K562 (cell line): ENCODE measurements around the gene ADGRB3. TPM values are rescaled to one million over a fixed set of nuclear protein-coding genes. Genes with fewer than 3 reads are reported as not detected.

Experiments
- ATAC-seq: fragments of 200-7000 bp; cut with Tn5 transposase; 3 replicates; pipeline ENCODE4 v1.9.1; 2020; ENCODE audit warnings: moderate library complexity
- BruUV-seq: library from RNA; stranded (reverse); fragments of 400-500 nt; replicated peaks from 2 replicates; lab custom pipeline; 2021; lab: Mats Ljungman, UMichigan
- CTCF ChIA-PET: fragments of 300-600 bp; formaldehyde crosslinking; extraction: SDS; loops from one replicate; lab custom pipeline; 2021; ENCODE audit warnings: low intra/inter-chr PET ratio; lab: Yijun Ruan, JAX
- POLR2A ChIA-PET: fragments of 300-600, 350-650 bp; sonication (Branson Sonifier 250); formaldehyde crosslinking; extraction: SDS; loops from one replicate; lab custom pipeline; 2021; ENCODE audit warnings: antibody characterized with exemption, inconsistent platforms; lab: Yijun Ruan, JAX
- DNase-seq, 4 experiments: peaks; one replicate each; pipeline versions ENCODE4 v3.0.0 to v3.0.0-alpha.2; 2011 to 2018; ENCODE audit warnings: low spot score in 3 of 4, mixed read lengths in 3 of 4; ENCODE audit errors: extremely low read depth in 1 of 4
- FAIRE-seq: peaks from 2 replicates; lab custom pipeline; 2011; peaks lifted over from hg19 to GRCh38; lab: Jason Lieb, UNC
- H2AFZ ChIP-seq: 2 replicates; pipeline ENCODE4 v1.6.0; 2011; ENCODE audit warnings: low read depth, low read length, control low read depth, inconsistent platforms
- H3K27ac ChIP-seq: fragments of 200-600 bp; 3 replicates; pipeline ENCODE4 v1.8.0; 2011; ENCODE audit warnings: low read depth, mild to moderate bottlenecking, control low read depth, inconsistent platforms, low read length, moderate library complexity, mixed read lengths; ENCODE audit errors: extremely low read depth
- H3K27me3 ChIP-seq, 2 experiments: fragments of 300-600 bp in 1 of 2; 2 replicates in 1 of 2; 3 replicates in 1 of 2; pipeline versions ENCODE4 v1.6.0 to v1.8.0; 2011; ENCODE audit warnings: inconsistent platforms in 2 of 2, low read length in 2 of 2, mild to moderate bottlenecking in 1 of 2, mixed read lengths in 1 of 2, moderate library complexity in 1 of 2; ENCODE audit not compliant: control insufficient read depth in 2 of 2, insufficient read depth in 2 of 2
- H3K36me3 ChIP-seq: fragments of 300-600 bp; 3 replicates; pipeline ENCODE4 v1.8.0; 2011; ENCODE audit warnings: mild to moderate bottlenecking, low read length, inconsistent platforms; ENCODE audit not compliant: control insufficient read depth, insufficient read depth
- H3K4me1 ChIP-seq, 2 experiments: fragments of 200-600 bp in 1 of 2; replicated peaks in 1 of 2; 2 replicates in 1 of 2; 3 replicates in 1 of 2; pipeline versions ENCODE4 v1.5.1 to v1.8.0; 2011; ENCODE audit warnings: inconsistent platforms in 2 of 2, low read length in 2 of 2, mild to moderate bottlenecking in 1 of 2, mixed read lengths in 1 of 2, moderate library complexity in 1 of 2; ENCODE audit not compliant: control insufficient read depth in 2 of 2, insufficient read depth in 2 of 2
- H3K4me2 ChIP-seq: 2 replicates; pipeline ENCODE4 v1.6.1; 2011; ENCODE audit warnings: low read length, control low read depth, inconsistent platforms, mixed read lengths; ENCODE audit not compliant: insufficient read depth
- H3K4me3 ChIP-seq: fragments of 200-600 bp; sonication (generic), shearing (Covaris generic); 2 replicates; pipeline ENCODE4 v1.5.1; 2016; ENCODE audit warnings: control low read depth, inconsistent platforms
- H3K79me2 ChIP-seq: fragments of 200-600 bp; 3 replicates; pipeline ENCODE4 v1.8.0; 2011; ENCODE audit warnings: low read length, inconsistent platforms; ENCODE audit not compliant: control insufficient read depth, insufficient read depth
- H3K9ac ChIP-seq, 2 experiments: 2 replicates each; pipeline versions ENCODE4 v1.6.0 to v1.6.1; 2011; ENCODE audit warnings: low read depth in 2 of 2, low read length in 2 of 2, control low read depth in 1 of 2, inconsistent platforms in 1 of 2, mild to moderate bottlenecking in 1 of 2, mixed read lengths in 1 of 2; ENCODE audit not compliant: insufficient read depth in 1 of 2
- H3K9me1 ChIP-seq: one replicate; pipeline ENCODE4 v1.6.0; 2011; ENCODE audit warnings: inconsistent platforms, mild to moderate bottlenecking, low read length, moderate library complexity; ENCODE audit not compliant: control insufficient read depth, insufficient read depth
- H3K9me3 ChIP-seq: replicated peaks from 2 replicates; pipeline ENCODE4 v1.5.1; 2011; ENCODE audit warnings: low read depth, low read length, inconsistent platforms; ENCODE audit not compliant: control insufficient read depth, insufficient read depth
- H4K20me1 ChIP-seq: replicated peaks from 2 replicates; pipeline ENCODE4 v1.6.1; 2011; ENCODE audit warnings: low read length, inconsistent platforms, mixed read lengths; ENCODE audit not compliant: control insufficient read depth, insufficient read depth
- MYNN ChIP-seq, 2 experiments: sonication (generic); formaldehyde crosslinking in 1 of 2; IDR thresholded peaks; 2 replicates each; pipeline versions ENCODE4 v1.5.0 to v1.6.1; 2016 to 2020; ENCODE audit warnings: antibody characterized with exemption in 1 of 2, missing genetic modification reagents in 1 of 2
- PBX2 ChIP-seq, 2 experiments: IDR thresholded peaks in 1 of 2; conservative IDR thresholded peaks in 1 of 2; 2 replicates each; pipeline ENCODE4 v1.6.1; 2016; ENCODE audit warnings: low read depth in 2 of 2, mild to moderate bottlenecking in 1 of 2, missing compliant biosample characterization in 1 of 2, missing genetic modification characterization in 1 of 2, moderate library complexity in 1 of 2
- PHF21A ChIP-seq: fragments of 450-650 bp; IDR thresholded peaks from 2 replicates; pipeline ENCODE4 v1.6.1; 2017; ENCODE audit warnings: low read depth, borderline replicate concordance
- RFX1 ChIP-seq: fragments of 450-650 bp; IDR thresholded peaks from 2 replicates; pipeline ENCODE4 v1.6.1; 2016; ENCODE audit warnings: mild to moderate bottlenecking, moderate library complexity
- RREB1 ChIP-seq: fragments of 250-450 bp; sonication (Bioruptor Pico); IDR thresholded peaks from 2 replicates; pipeline ENCODE4 v1.4.0; 2020
- TFAM ChIP-seq: fragments of 250-450 bp; sonication (Bioruptor Pico); conservative IDR thresholded peaks from 2 replicates; pipeline ENCODE4 v1.5.0; 2021; ENCODE audit warnings: mild to moderate bottlenecking, moderate library complexity
- ZNF175 ChIP-seq: fragments of 200-800 bp; sonication (Bioruptor generic); IDR thresholded peaks from 2 replicates; pipeline ENCODE4 v1.6.1; 2016; ENCODE audit warnings: low read depth, mild to moderate bottlenecking, missing genetic modification characterization, missing compliant biosample characterization
- WGBS: fragments of 100-300 bp; shearing (Covaris generic); methylation state at CpG from one replicate; pipeline ENCODE4 v1.1.6; 2016; ENCODE audit warnings: low coverage, mixed read lengths; ENCODE audit not compliant: insufficient coverage; ENCODE audit errors: missing lambda C conversion rate; 5-methylcytosine and 5-hydroxymethylcytosine counted together
- in situ Hi-C: fragments of 300-500 bp; cut with MboI; formaldehyde crosslinking; loops from 4 replicates; pipeline ENCODE4 v1.15.0; 2018; ENCODE audit warnings: inconsistent platforms, mixed read lengths
- intact Hi-C: fragments of 100-400 bp; cut with micrococcal nuclease; formaldehyde crosslinking; loops from 2 replicates; pipeline ENCODE4 v1.14.2; 2022
- polyA plus RNA-seq, 8 experiments: library from polyadenylated mRNA; depleted of rRNA in 4 of 8; stranded (reverse) in 5 of 8; unstranded in 3 of 8; fragments of >200 nt; fragmentation: Nextera tagmentation in 2 of 8; fragmentation: Illumina TruSeq in 1 of 8; extraction: Ambion mirVana in 2 of 8; extraction: Trizol in 1 of 8; gene quantifications; 2 replicates each; pipeline versions ENCODE4 v1.2.1 to v1.2.3, GENCODE V29; 2011 to 2014; ENCODE audit warnings: inconsistent platforms in 1 of 8, missing spikeins in 1 of 8
- total RNA-seq, 7 experiments: library from RNA; depleted of rRNA in 6 of 7; stranded (reverse); fragments of >200 nt in 6 of 7; fragmentation: Illumina TruSeq in 2 of 7; extraction: Trizol in 2 of 7; gene quantifications; 2 replicates each; pipeline versions ENCODE4 v1.2.1 to v1.2.3, GENCODE V29; 2011 to 2021; ENCODE audit warnings: low replicate concordance in 1 of 7

ADGRB3 gene
- total and polyA plus RNA-seq, 9 of the 15 experiments (the other 6 are each of a cell fraction or from before 2014, with no cell fraction given): 0.90 to 7.8 (median 2.4) TPM

- H4K20me1 ChIP-seq: no peaks in the 10 kb centered on the region
- ATAC-seq: no peak
- H3K4me1 ChIP-seq: no peaks in the 10 kb centered on the region
- WGBS: 2% methylated on average over 3 of the region's 3 CpGs
- in situ Hi-C loops (no loop called here), intact Hi-C loops (no loop called here)
- TF ChIP-seq PHF21A: no peak
- TF ChIP-seq PBX2 (CRISPR knock-in tag; IDR thresholded peaks at IDR 0.05; ENCODE audit: low read depth): no peak
- no peak for TF ChIP-seq PBX2 (tag; conservative IDR thresholded peaks at IDR 0.05; ENCODE audit: low read depth)
- H3K9me1 ChIP-seq: no peaks in the 10 kb centered on the region
- POLR2A ChIA-PET: no interaction called here
- no peak for FAIRE-seq
- H3K36me3 ChIP-seq: no peaks in the 10 kb centered on the region
- BruUV-seq: no TSS peak
- H3K4me3 ChIP-seq: no peak overlapping the region
- no peak overlapping the region for H3K9ac ChIP-seq
- no peak for DNase-seq
- no peak overlapping the region for H3K27ac ChIP-seq
- no peak overlapping the region for H3K4me2 ChIP-seq
- no peaks in the 10 kb centered on the region for H3K27me3 ChIP-seq
- H3K9me3 ChIP-seq: no peaks in the 10 kb centered on the region
- H3K79me2 ChIP-seq: no peaks in the 10 kb centered on the region
- no peak overlapping the region for H2AFZ ChIP-seq
- CTCF ChIA-PET: no interaction called here
These were observed 550.2 kb downstream of the ADGRB3 start for GRCh38 chr6:69185276-69185675.

- Histone ChIP-seq H3K9me3 (no peaks in the 10 kb centered on the region), H3K4me3 (no peak overlapping the region), H3K9ac (no peak overlapping the region), H3K36me3 (no peaks in the 10 kb centered on the region), H3K9me1 (no peaks in the 10 kb centered on the region), H3K27ac (no peak overlapping the region), H3K27me3 (no peaks in the 10 kb centered on the region), H2AFZ (no peak overlapping the region), H3K79me2 (no peaks in the 10 kb centered on the region), H3K4me1 (no peaks in the 10 kb centered on the region), H3K4me2 (no peak overlapping the region), H4K20me1 (no peaks in the 10 kb centered on the region)
- FAIRE-seq: no peak
- CTCF ChIA-PET: no interaction called here
- in situ Hi-C loops: no loop called here
- BruUV-seq: no TSS peak
- POLR2A ChIA-PET: no interaction called here
- WGBS: 0% methylated on average over 2 of the region's 2 CpGs
- no peak for ATAC-seq
- intact Hi-C loops: no loop called here
- no peak for DNase-seq
- TF ChIP-seq MYNN (IDR thresholded peaks at IDR 0.05) (no peak), MYNN (CRISPR knock-in tag; IDR thresholded peaks at IDR 0.05) (no peak), ZNF175 (CRISPR knock-in tag) (no peak), RREB1 (no peak), TFAM (CRISPR knock-in tag) (no peak), RFX1 (peak; percentile 46)
These were observed 567.7 kb downstream of the ADGRB3 start for GRCh38 chr6:69202768-69203167.
